T-helper 1 cell treated with Interleukin-12 subunit alpha and Interleukin-12 subunit beta and Interleukin-4 antibody, amounts not matched to agents 30 ng/mL and 1 ng/mL, for 36 hours (primary cell): ENCODE measurements around the gene MFN2. TPM values are rescaled to one million over a fixed set of nuclear protein-coding genes. Genes with fewer than 3 reads are reported as not detected.
"Not testable (repeated sequence)": the region's sequence is repeated elsewhere in the genome, so short reads cannot be mapped to it uniquely, and the experiment has no call there.

Experiments used
- intact Hi-C: fragments of 100-400 bp; cut with micrococcal nuclease; formaldehyde crosslinking; loops from one replicate; pipeline ENCODE4 v1.15.1; 2024
- total RNA-seq: library from RNA; stranded (reverse); gene quantifications from 2 replicates; pipeline ENCODE4 v1.2.3, GENCODE V29; 2022

The MFN2 gene
- total RNA-seq, result 63.3 and 63.4 TPM in 2 replicates

GRCh38 chr1:11979851-11980675 lies at the start of gene MFN2:
MFN2 (plus strand) TSS chr1:11980444; CDS start chr1:11989169, 8,725 bp downstream.
- intact Hi-C loops, result loop anchor here (1.0 to 5.0 kb wide), 7 partner anchors 39 to 252 kb away; partner anchors contain the start of genes AGTRAP, CLCN6, KIAA2013 and MIIP

- intact Hi-C loops, result no loop called here
Observed at GRCh38 chr1:11930571-11931445, 49.4 kb upstream of the MFN2 start.

GRCh38 chr1:11931845-11932244 lies 48.4 kb upstream of the MFN2 start:
- intact Hi-C loops, result no loop called here

GRCh38 chr1:11934302-11935056 lies 45.8 kb upstream of the MFN2 start, which contains the start of gene PLOD1:
PLOD1 (plus strand) TSS chr1:11934717; CDS start chr1:11934780, 63 bp downstream.
- intact Hi-C loops, result loop anchor here (1.0 kb wide), 4 partner anchors 8 to 85 kb away; partner anchors contain the start of genes KIAA2013, MFN2 and MIIP

- intact Hi-C loops, result no loop called here
Observed at GRCh38 chr1:11935057-11935412, 45.2 kb upstream of the MFN2 start.

- intact Hi-C loops, result not testable (repeated sequence)
Observed at GRCh38 chr1:11935733-11936132, 44.5 kb upstream of the MFN2 start.

GRCh38 chr1:11938722-11939526 lies 41.3 kb upstream of the MFN2 start:
- intact Hi-C loops, result no loop called here

GRCh38 chr1:11939794-11940193 lies 40.5 kb upstream of the MFN2 start:
- intact Hi-C loops, result not testable (repeated sequence)

GRCh38 chr1:11940260-11940921 lies 39.9 kb upstream of the MFN2 start:
- intact Hi-C loops, result no loop called here

- intact Hi-C loops, result no loop called here
Observed at GRCh38 chr1:11942280-11942679, 38.0 kb upstream of the MFN2 start.

- intact Hi-C loops, result no loop called here
Observed at GRCh38 chr1:11943619-11944018, 36.6 kb upstream of the MFN2 start.

GRCh38 chr1:11944358-11944931 lies 35.8 kb upstream of the MFN2 start:
- intact Hi-C loops, result no loop called here

GRCh38 chr1:11946647-11947046 lies 33.6 kb upstream of the MFN2 start:
- intact Hi-C loops, result no loop called here

GRCh38 chr1:11948822-11949458 lies 31.3 kb upstream of the MFN2 start:
- intact Hi-C loops, result no loop called here

GRCh38 chr1:11951901-11952300 lies 28.3 kb upstream of the MFN2 start:
- intact Hi-C loops, result no loop called here

- intact Hi-C loops, result no loop called here
Observed at GRCh38 chr1:11952455-11953109, 27.7 kb upstream of the MFN2 start.

GRCh38 chr1:11955221-11955620 lies 25.0 kb upstream of the MFN2 start:
- intact Hi-C loops, result no loop called here

- intact Hi-C loops, result no loop called here
Observed at GRCh38 chr1:11957398-11957797, 22.8 kb upstream of the MFN2 start.

GRCh38 chr1:11957897-11958296 lies 22.3 kb upstream of the MFN2 start:
- intact Hi-C loops, result no loop called here
